Activated CD4-positive, alpha-beta memory T cell treated with anti-CD3 and anti-CD28 coated beads for 36 hours (primary cell): ENCODE measurements around the gene C3orf22. TPM values are rescaled to one million over a fixed set of nuclear protein-coding genes. Genes with fewer than 3 reads are reported as not detected.

Source experiments
- CTCF ChIA-PET: fragments of 350-600 bp; sonication (Branson Sonifier 250); formaldehyde crosslinking; loops from one replicate; lab custom pipeline; 2021; ENCODE audit warnings: antibody characterized with exemption, inconsistent platforms; lab: Charles Lee
- POLR2A ChIA-PET: fragments of 350-600 bp; sonication (Branson Sonifier 250); formaldehyde crosslinking; loops from one replicate; lab custom pipeline; 2021; ENCODE audit warnings: antibody characterized with exemption; lab: Charles Lee
- DNase-seq: peaks from one replicate; pipeline ENCODE4 v3.0.0-alpha.2; 2020
- H3K27ac Mint-ChIP-seq: one replicate; pipeline ENCODE4 v1.8.0; 2021; ENCODE audit warnings: mixed read lengths
- H3K27me3 Mint-ChIP-seq: one replicate; pipeline ENCODE4 v1.8.0; 2021; ENCODE audit warnings: mixed read lengths
- H3K36me3 Mint-ChIP-seq: one replicate; pipeline ENCODE4 v1.8.0; 2021; ENCODE audit warnings: mixed read lengths
- H3K4me1 Mint-ChIP-seq: one replicate; pipeline ENCODE4 v1.8.0; 2021; ENCODE audit warnings: low read depth, mixed read lengths
- H3K4me3 Mint-ChIP-seq: one replicate; pipeline ENCODE4 v1.8.0; 2021; ENCODE audit warnings: mild to moderate bottlenecking, mixed read lengths
- H3K9me3 Mint-ChIP-seq: one replicate; pipeline ENCODE4 v1.8.0; 2021; ENCODE audit warnings: mixed read lengths
- intact Hi-C: fragments of 100-400 bp; cut with micrococcal nuclease; formaldehyde crosslinking; loops from one replicate; pipeline ENCODE4 v1.15.1; 2023
- total RNA-seq, 2 experiments: library from RNA; stranded (reverse); gene quantifications; one replicate each; pipeline ENCODE4 v1.2.3, GENCODE V29; 2021

Gene C3orf22
- total RNA-seq, 2 experiments from 2014 or later, result not detected

DNA sequence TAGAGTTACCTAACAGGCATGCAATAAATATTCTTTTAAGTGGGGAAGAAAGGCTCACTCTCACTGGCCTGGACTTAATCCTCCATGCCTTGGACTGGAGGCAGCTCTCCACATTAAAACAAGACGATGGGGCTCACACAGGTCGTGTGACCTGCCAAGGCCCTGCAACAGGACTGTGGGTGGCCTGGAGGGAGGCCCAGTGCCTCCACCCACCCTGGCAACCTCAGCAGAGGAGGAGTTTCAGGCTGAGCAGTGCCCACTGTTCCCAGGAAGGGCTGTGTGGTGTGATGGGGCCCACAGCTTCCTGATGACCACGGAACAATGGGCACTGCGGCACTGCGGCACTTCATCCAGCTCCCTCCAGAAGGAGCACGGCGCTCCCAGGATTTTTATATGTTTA is 46.7 kb downstream of the C3orf22 start:
- Mint-ChIP-seq H3K9me3 (no peaks in the 10 kb centered on the region), H3K4me3 (no peak overlapping the region), H3K27ac (no peak overlapping the region), H3K36me3 (no peaks in the 10 kb centered on the region), H3K27me3 (no peaks in the 10 kb centered on the region), H3K4me1 (no peaks in the 10 kb centered on the region)
- intact Hi-C loops, result no loop called here
- POLR2A ChIA-PET, result no interaction called here
- CTCF ChIA-PET, result interaction anchor here (2.5 kb wide), 1 partner anchor 11 kb away, joined by 15 read pairs; the partner anchor contains the start of gene CHST13
- DNase-seq, result no peak

- CTCF ChIA-PET, result interaction anchor here (2.5 kb wide), 1 partner anchor 12 kb away, joined by 15 read pairs; the partner anchor contains the start of gene CHST13
- H3K36me3 Mint-ChIP-seq, result no peaks in the 10 kb centered on the region
- H3K9me3 Mint-ChIP-seq, result no peaks in the 10 kb centered on the region
- intact Hi-C loops, result no loop called here
- no peaks in the 10 kb centered on the region for H3K27me3 Mint-ChIP-seq
- no peaks in the 10 kb centered on the region for H3K4me1 Mint-ChIP-seq
- POLR2A ChIA-PET, result no interaction called here
- H3K27ac Mint-ChIP-seq, result no peak overlapping the region
- no peak for DNase-seq
- H3K4me3 Mint-ChIP-seq, result no peak overlapping the region
Measured at GRCh38 chr3:126511291-126511690, 47.4 kb downstream of the C3orf22 start.

DNA sequence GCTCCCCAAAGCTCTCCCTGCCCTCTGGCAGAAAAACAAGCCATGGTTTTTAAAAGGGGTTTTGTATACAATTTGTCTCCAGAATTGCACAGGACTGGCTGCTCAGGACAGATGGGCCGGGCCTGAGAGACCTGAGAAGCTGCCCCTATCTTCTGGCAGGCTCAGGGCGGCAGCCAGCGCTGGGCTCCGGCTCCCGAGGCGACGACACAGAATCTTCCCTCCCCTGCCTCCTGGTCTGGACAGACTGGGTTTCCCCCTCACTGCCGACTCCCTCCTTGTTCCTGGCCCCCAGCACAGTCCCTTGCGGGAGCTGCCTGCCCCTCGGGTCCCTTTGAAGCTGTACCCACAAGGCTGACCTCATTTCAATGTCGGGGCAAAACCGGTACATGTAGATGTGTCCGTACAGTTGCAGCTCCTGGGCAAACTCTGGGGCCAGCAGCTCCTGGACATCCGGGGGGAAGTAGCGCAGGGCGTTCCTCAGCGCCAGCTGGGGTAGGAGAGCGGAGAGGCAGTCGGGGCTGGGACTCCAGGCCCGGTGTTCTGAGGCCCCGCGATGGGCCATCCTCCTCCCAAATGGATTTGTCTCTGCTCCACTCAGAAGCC is 48.3 kb downstream of the C3orf22 start:
- ChIA-PET CTCF (no interaction called here), POLR2A (no interaction called here)
- Mint-ChIP-seq H3K4me1 (no peaks in the 10 kb centered on the region), H3K36me3 (no peaks in the 10 kb centered on the region), H3K27ac (no peak overlapping the region), H3K9me3 (no peaks in the 10 kb centered on the region), H3K4me3 (no peak overlapping the region), H3K27me3 (no peaks in the 10 kb centered on the region)
- intact Hi-C loops, result no loop called here
- DNase-seq, result no peak

DNA sequence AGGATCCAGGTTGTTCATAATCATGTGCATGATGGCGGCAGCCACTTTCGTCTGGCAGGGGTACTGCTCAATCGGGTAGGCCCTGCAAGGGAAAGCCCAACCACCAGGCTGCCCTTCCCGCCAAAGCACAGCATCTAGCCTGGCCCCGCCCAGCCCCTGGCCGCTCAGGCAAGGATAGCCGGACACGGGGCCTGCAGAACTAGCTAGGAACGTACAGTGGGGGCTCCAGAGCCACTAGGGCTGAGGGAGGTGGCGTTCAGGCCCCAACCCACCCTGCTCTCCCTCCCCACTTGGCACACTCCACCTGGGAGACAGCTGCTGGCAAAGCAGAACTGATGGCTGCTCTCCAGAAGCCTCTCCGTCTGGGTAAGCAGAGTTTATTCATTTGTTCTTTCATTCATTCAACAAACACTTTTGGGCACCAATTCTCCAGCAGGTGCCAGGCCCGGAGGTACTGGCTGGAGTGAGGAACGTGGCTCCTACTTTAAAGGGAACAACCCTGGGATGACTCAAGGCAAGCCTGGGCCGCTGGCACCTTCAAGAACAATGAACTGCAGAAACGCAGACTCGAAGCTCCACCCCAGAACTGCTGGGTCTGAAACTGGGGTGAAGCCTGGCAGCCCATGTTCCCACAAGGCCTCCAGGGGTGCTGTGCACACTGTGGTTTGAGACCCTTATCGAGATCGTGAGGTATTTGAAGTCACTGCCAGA is 49.0 kb downstream of the C3orf22 start:
- DNase-seq, result no peak
- peaks cover 3% of the 10 kb centered on the region for H3K27me3 Mint-ChIP-seq
- ChIA-PET POLR2A (no interaction called here), CTCF (no interaction called here)
- H3K9me3 Mint-ChIP-seq, result no peaks in the 10 kb centered on the region
- no peak overlapping the region for H3K27ac Mint-ChIP-seq
- intact Hi-C loops, result no loop called here
- no peaks in the 10 kb centered on the region for H3K36me3 Mint-ChIP-seq
- H3K4me1 Mint-ChIP-seq, result no peaks in the 10 kb centered on the region
- no peak overlapping the region for H3K4me3 Mint-ChIP-seq

DNA sequence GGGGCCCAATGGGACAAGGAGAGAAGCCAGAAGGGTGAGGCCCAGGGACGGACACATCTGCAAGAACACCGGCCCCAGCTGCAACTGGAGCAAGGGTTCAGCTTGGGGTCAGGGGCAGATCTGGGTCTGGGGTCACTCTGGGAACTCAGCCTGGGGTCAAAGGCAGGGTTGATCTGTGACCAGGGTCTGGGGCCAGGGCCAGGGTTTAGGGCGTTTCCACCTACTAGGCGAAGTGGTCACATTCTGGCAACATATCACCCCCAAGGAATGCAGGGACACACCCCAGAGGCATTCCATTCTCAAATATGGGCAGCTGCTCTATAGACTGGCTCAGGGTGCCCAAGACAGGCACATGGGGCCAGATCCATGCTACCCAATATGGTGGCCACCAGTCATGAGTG is 50.2 kb downstream of the C3orf22 start:
- intact Hi-C loops, result no loop called here
- CTCF ChIA-PET, result no interaction called here
- no peaks in the 10 kb centered on the region for H3K9me3 Mint-ChIP-seq
- no peaks in the 10 kb centered on the region for H3K36me3 Mint-ChIP-seq
- no peak overlapping the region for H3K27ac Mint-ChIP-seq
- H3K4me1 Mint-ChIP-seq, result no peaks in the 10 kb centered on the region
- POLR2A ChIA-PET, result no interaction called here
- DNase-seq, result no peak
- H3K27me3 Mint-ChIP-seq, result peaks cover 4% of the 10 kb centered on the region
- H3K4me3 Mint-ChIP-seq, result no peak overlapping the region

- DNase-seq, result no peak
- H3K27ac Mint-ChIP-seq, result no peak overlapping the region
- POLR2A ChIA-PET, result no interaction called here
- no peaks in the 10 kb centered on the region for H3K36me3 Mint-ChIP-seq
- peaks cover 4% of the 10 kb centered on the region for H3K27me3 Mint-ChIP-seq
- no peak overlapping the region for H3K4me3 Mint-ChIP-seq
- CTCF ChIA-PET, result interaction anchor here (0.6 kb wide), 1 partner anchor 23 kb away, joined by 3 read pairs; no protein-coding TSS in a partner anchor
- no peaks in the 10 kb centered on the region for H3K4me1 Mint-ChIP-seq
- no peaks in the 10 kb centered on the region for H3K9me3 Mint-ChIP-seq
- intact Hi-C loops, result no loop called here
Measured at GRCh38 chr3:126507886-126508285, 50.8 kb downstream of the C3orf22 start.

DNA sequence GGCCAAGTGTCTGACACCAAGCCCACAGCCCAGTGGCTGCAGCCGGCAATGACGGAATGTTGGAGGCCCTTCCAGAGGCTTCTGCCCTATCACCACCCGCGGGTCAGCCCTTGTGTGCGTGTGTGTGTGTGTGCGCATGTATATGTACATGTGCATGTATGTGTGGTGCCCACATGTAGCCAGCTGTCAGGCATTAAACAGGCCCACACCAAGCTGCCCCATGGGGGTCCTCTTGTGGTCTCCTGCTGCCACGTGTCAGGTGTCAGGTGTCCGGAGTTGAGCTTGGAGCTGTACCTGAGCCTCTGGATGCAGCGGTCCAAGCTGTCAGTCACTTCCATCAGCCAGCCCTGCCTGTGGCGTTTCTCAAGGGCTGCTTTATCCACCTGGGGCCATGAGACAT is 55.0 kb downstream of the C3orf22 start:
- Mint-ChIP-seq H3K27me3 (peaks cover 4% of the 10 kb centered on the region), H3K9me3 (no peaks in the 10 kb centered on the region), H3K27ac (no peak overlapping the region), H3K4me1 (no peaks in the 10 kb centered on the region), H3K36me3 (no peaks in the 10 kb centered on the region), H3K4me3 (no peak overlapping the region)
- ChIA-PET CTCF (interaction anchor here (1.4 kb wide), 1 partner anchor 19 kb away, joined by 7 read pairs; no protein-coding TSS in a partner anchor), POLR2A (no interaction called here)
- intact Hi-C loops, result no loop called here
- no peak for DNase-seq

- DNase-seq, result no peak
- H3K4me3 Mint-ChIP-seq, result no peak overlapping the region
- intact Hi-C loops, result no loop called here
- ChIA-PET POLR2A (no interaction called here), CTCF (no interaction called here)
- H3K9me3 Mint-ChIP-seq, result no peaks in the 10 kb centered on the region
- no peaks in the 10 kb centered on the region for H3K36me3 Mint-ChIP-seq
- H3K27ac Mint-ChIP-seq, result no peak overlapping the region
- peaks cover 4% of the 10 kb centered on the region for H3K27me3 Mint-ChIP-seq
- no peaks in the 10 kb centered on the region for H3K4me1 Mint-ChIP-seq
Measured at GRCh38 chr3:126502656-126503055, 56.1 kb downstream of the C3orf22 start.

GRCh38 chr3:126501736-126502135 is 57.0 kb downstream of the C3orf22 start:
- no peak overlapping the region for H3K4me3 Mint-ChIP-seq
- CTCF ChIA-PET, result no interaction called here
- intact Hi-C loops, result no loop called here
- no peaks in the 10 kb centered on the region for H3K36me3 Mint-ChIP-seq
- POLR2A ChIA-PET, result no interaction called here
- H3K27me3 Mint-ChIP-seq, result peaks cover 4% of the 10 kb centered on the region
- DNase-seq, result no peak
- no peaks in the 10 kb centered on the region for H3K4me1 Mint-ChIP-seq
- no peak overlapping the region for H3K27ac Mint-ChIP-seq
- no peaks in the 10 kb centered on the region for H3K9me3 Mint-ChIP-seq

- Mint-ChIP-seq H3K4me1 (no peaks in the 10 kb centered on the region), H3K9me3 (no peaks in the 10 kb centered on the region), H3K27ac (no peak overlapping the region), H3K36me3 (no peaks in the 10 kb centered on the region), H3K4me3 (no peak overlapping the region), H3K27me3 (peaks cover 4% of the 10 kb centered on the region)
- no peak for DNase-seq
- intact Hi-C loops, result no loop called here
- CTCF ChIA-PET, result no interaction called here
- POLR2A ChIA-PET, result no interaction called here
Measured at GRCh38 chr3:126501054-126501453, 57.7 kb downstream of the C3orf22 start.

- no peak overlapping the region for H3K27ac Mint-ChIP-seq
- intact Hi-C loops, result no loop called here
- ChIA-PET CTCF (no interaction called here), POLR2A (no interaction called here)
- no peaks in the 10 kb centered on the region for H3K9me3 Mint-ChIP-seq
- DNase-seq, result no peak
- peaks cover 1% of the 10 kb centered on the region for H3K27me3 Mint-ChIP-seq
- H3K4me1 Mint-ChIP-seq, result no peaks in the 10 kb centered on the region
- no peak overlapping the region for H3K4me3 Mint-ChIP-seq
- H3K36me3 Mint-ChIP-seq, result no peaks in the 10 kb centered on the region
Measured at GRCh38 chr3:126500016-126500415, 58.7 kb downstream of the C3orf22 start.
